HCT116 (cell line): ENCODE results near the gene CRB1. TPM values are rescaled to one million over a fixed set of nuclear protein-coding genes. Genes with fewer than 3 reads are reported as not detected.

Experiments
- ATAC-seq: fragments of 200-7000 bp; cut with Tn5 transposase; 2 replicates; pipeline ENCODE4 v1.9.1; 2020; ENCODE audit warnings: mild to moderate bottlenecking, moderate library complexity
- BruUV-seq: library from RNA; stranded (reverse); fragments of 400-500 nt; replicated peaks from 2 replicates; lab custom pipeline; 2021; lab: Mats Ljungman, UMichigan
- CTCF ChIA-PET: fragments of 300-600 bp; sonication (Branson Sonifier 250); formaldehyde crosslinking; loops from one replicate; lab custom pipeline; 2021; ENCODE audit warnings: antibody characterized with exemption; lab: Charles Lee
- POLR2A ChIA-PET: fragments of 300-600, 350-600 bp; sonication (Branson Sonifier 250); formaldehyde crosslinking; loops from one replicate; lab custom pipeline; 2021; ENCODE audit warnings: antibody characterized with exemption; lab: Charles Lee
- RAD21 ChIA-PET, 2 experiments: fragments of 300-600 bp; sonication (Branson Sonifier 250); formaldehyde crosslinking; loops; one replicate each; lab custom pipeline; 2023; ENCODE audit warnings: low total read pairs in 2 of 2; ENCODE audit not compliant: uncharacterized antibody in 2 of 2, unreplicated experiment in 2 of 2, low non-redundant PET in 1 of 2; lab: Charles Lee
- DNase-seq: peaks from one replicate; pipeline ENCODE4 v3.0.0-alpha.2; 2010; ENCODE audit warnings: low read depth, low spot score
- H2AFZ ChIP-seq: fragments of 200-600 bp; shearing (Covaris generic), sonication (generic); 2 replicates; pipeline ENCODE4 v1.6.1; 2017; ENCODE audit warnings: low read depth, mixed run types, mixed read lengths, antibody characterized with exemption, low read length; ENCODE audit not compliant: poor library complexity, severe bottlenecking
- H3K27ac ChIP-seq: 2 replicates; pipeline ENCODE4 v1.5.1; 2012; ENCODE audit warnings: low read depth, low read length
- H3K27me3 ChIP-seq: fragments of 200-600 bp; sonication (generic); 2 replicates; pipeline ENCODE4 v1.6.1; 2016; ENCODE audit warnings: mixed run types, low read length, mixed read lengths; ENCODE audit not compliant: insufficient read depth
- H3K36me3 ChIP-seq, 2 experiments: fragments of 200-500 bp in 1 of 2; fragments of 200-600 bp in 1 of 2; sonication (Bioruptor generic) in 1 of 2; sonication (generic) in 1 of 2; 2 replicates each; pipeline versions ENCODE4 v1.5.1 to v1.6.1; 2014 to 2016; ENCODE audit warnings: low read length in 2 of 2, inconsistent platforms in 1 of 2, mixed read lengths in 1 of 2, mixed run types in 1 of 2; ENCODE audit not compliant: insufficient read depth in 2 of 2, control insufficient read depth in 1 of 2
- H3K4me1 ChIP-seq, 2 experiments: fragments of 200-600 bp in 1 of 2; sonication (generic) in 1 of 2; 2 replicates each; pipeline versions ENCODE4 v1.5.1 to v1.6.1; 2012 to 2017; ENCODE audit warnings: low read length in 2 of 2, inconsistent platforms in 1 of 2, mild to moderate bottlenecking in 1 of 2, mixed read lengths in 1 of 2, mixed run types in 1 of 2, moderate library complexity in 1 of 2; ENCODE audit not compliant: insufficient read depth in 2 of 2, control insufficient read depth in 1 of 2
- H3K4me2 ChIP-seq: fragments of 200-600 bp; sonication (generic); 2 replicates; pipeline ENCODE4 v1.6.1; 2017; ENCODE audit warnings: mixed run types, low read length, mixed read lengths
- H3K4me3 ChIP-seq, 2 experiments: fragments of 200-600 bp in 1 of 2; sonication (generic) in 1 of 2; replicated peaks in 1 of 2; 2 replicates each; pipeline ENCODE4 v1.5.1; 2011 to 2016; ENCODE audit warnings: low read length in 2 of 2, control low read depth in 1 of 2, low read depth in 1 of 2, mild to moderate bottlenecking in 1 of 2, mixed read lengths in 1 of 2, mixed run types in 1 of 2
- H3K79me2 ChIP-seq: fragments of 200-600 bp; sonication (generic); 2 replicates; pipeline ENCODE4 v1.6.1; 2017; ENCODE audit warnings: mild to moderate bottlenecking, mixed run types, low read length, moderate library complexity, mixed read lengths; ENCODE audit not compliant: insufficient read depth
- H3K9ac ChIP-seq: fragments of 200-600 bp; sonication (generic); 2 replicates; pipeline ENCODE4 v1.6.1; 2016; ENCODE audit warnings: low read length, mixed read lengths
- H3K9me2 ChIP-seq: fragments of 200-600 bp; sonication (generic), shearing (Covaris generic); 2 replicates; pipeline ENCODE4 v1.6.1; 2017; ENCODE audit warnings: mixed run types, mild to moderate bottlenecking, moderate library complexity; ENCODE audit not compliant: insufficient read depth
- H3K9me3 ChIP-seq, 2 experiments: fragments of 200-500 bp in 1 of 2; fragments of 200-600 bp in 1 of 2; sonication (Bioruptor generic) in 1 of 2; sonication (generic) in 1 of 2; 2 replicates each; pipeline ENCODE4 v1.6.1; 2014 to 2017; ENCODE audit warnings: low read length in 2 of 2, mixed read lengths in 2 of 2, inconsistent platforms in 1 of 2, low read depth in 1 of 2, mild to moderate bottlenecking in 1 of 2, mixed run types in 1 of 2, moderate library complexity in 1 of 2; ENCODE audit not compliant: control insufficient read depth in 1 of 2, insufficient read depth in 1 of 2
- H4K20me1 ChIP-seq: fragments of 200-600 bp; sonication (generic), shearing (Covaris generic); 2 replicates; pipeline ENCODE4 v1.6.1; 2017; ENCODE audit warnings: mixed run types, mild to moderate bottlenecking, moderate library complexity; ENCODE audit not compliant: insufficient read depth
- CEBPB ChIP-seq: IDR thresholded peaks from 2 replicates; pipeline ENCODE4 v1.6.1; 2012; ENCODE audit warnings: low read depth
- ELF1 ChIP-seq: IDR thresholded peaks from 2 replicates; pipeline ENCODE4 v1.6.1; 2012; ENCODE audit warnings: low read depth, borderline replicate concordance
- EZH2 ChIP-seq: fragments of 200-600 bp; sonication (generic); IDR thresholded peaks from 2 replicates; pipeline ENCODE4 v1.6.1; 2017; ENCODE audit warnings: antibody characterized with exemption, mixed run types
- POLR2A ChIP-seq: IDR thresholded peaks from 2 replicates; pipeline ENCODE4 v1.7.0; 2011; ENCODE audit warnings: borderline replicate concordance; ENCODE audit not compliant: insufficient read depth, insufficient read length; ENCODE audit errors: extremely low read depth
- POLR2AphosphoS5 ChIP-seq: IDR thresholded peaks from 2 replicates; pipeline ENCODE4 v1.6.1; 2011; ENCODE audit warnings: mild to moderate bottlenecking, low read depth, low read length, moderate library complexity
- RAD21 ChIP-seq: IDR thresholded peaks from 2 replicates; pipeline ENCODE4 v1.6.1; 2012; ENCODE audit warnings: low read depth, mild to moderate bottlenecking
- SIN3A ChIP-seq: IDR thresholded peaks from 2 replicates; pipeline ENCODE4 v1.6.1; 2012; ENCODE audit warnings: low read depth
- intact Hi-C: fragments of 100-400 bp; cut with micrococcal nuclease; formaldehyde crosslinking; loops from 2 replicates; pipeline ENCODE4 v1.10.0; 2022
- total RNA-seq: library from RNA; stranded (reverse); gene quantifications from one replicate; pipeline ENCODE4 v1.2.1, GENCODE V29; 2021; ENCODE audit not compliant: unreplicated experiment
- TF ChIP-seq, protein P1 (sequence below): IDR thresholded peaks from 2 replicates; pipeline ENCODE4 v1.6.1; 2012
- TF ChIP-seq, protein P2 (sequence below): IDR thresholded peaks from 2 replicates; pipeline ENCODE4 v1.6.1; 2012; ENCODE audit warnings: low read depth
- TF ChIP-seq, protein P3 (sequence below): IDR thresholded peaks from 2 replicates; pipeline ENCODE4 v1.6.1; 2012

CRB1 gene
- total RNA-seq, 1 experiment from 2014 or later, result 0.07 TPM

DNA sequence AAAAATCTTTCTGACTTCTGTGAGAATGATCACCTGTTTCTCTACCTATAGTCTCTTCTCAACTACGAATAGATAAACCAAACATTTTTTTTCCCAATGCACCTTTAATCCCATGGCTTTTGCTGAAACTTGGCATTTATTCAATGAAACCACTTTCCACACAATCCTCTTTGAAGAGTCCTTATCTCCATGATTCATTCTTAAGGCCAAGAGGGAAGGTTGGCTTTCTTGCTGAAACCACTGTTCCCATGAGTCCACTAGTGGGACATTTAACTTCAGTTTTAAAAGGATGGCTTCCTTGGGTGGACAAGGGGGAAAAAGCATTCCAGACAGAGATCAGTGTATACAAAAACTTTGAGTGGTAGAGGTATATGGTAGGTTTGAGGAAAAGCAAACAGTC is 73.6 kb downstream of the CRB1 start:
- H4K20me1 ChIP-seq, result no peaks in the 10 kb centered on the region
- ATAC-seq (no peak), DNase-seq (no peak)
- H3K4me3 ChIP-seq, result no peak overlapping the region
- ChIA-PET RAD21 (no interaction called here), POLR2A (no interaction called here), CTCF (interaction anchor here (3.7 kb wide), 1 partner anchor 16 kb away, joined by 18 read pairs; no protein-coding TSS in a partner anchor)
- H3K4me1 ChIP-seq, result no peaks in the 10 kb centered on the region
- H3K9ac ChIP-seq, result no peak overlapping the region
- H2AFZ ChIP-seq, result no peak overlapping the region
- H3K27me3 ChIP-seq, result no peaks in the 10 kb centered on the region
- intact Hi-C loops, result no loop called here
- no peaks in the 10 kb centered on the region for H3K9me2 ChIP-seq
- no peak overlapping the region for H3K4me2 ChIP-seq
- no peaks in the 10 kb centered on the region for H3K79me2 ChIP-seq
- no TSS peak for BruUV-seq
- no peak for TF ChIP-seq ELF1
- no peak for TF ChIP-seq RAD21
- no peak for TF ChIP-seq POLR2AphosphoS5
- TF ChIP-seq POLR2A, result no peak
- TF ChIP-seq, protein P1, sequence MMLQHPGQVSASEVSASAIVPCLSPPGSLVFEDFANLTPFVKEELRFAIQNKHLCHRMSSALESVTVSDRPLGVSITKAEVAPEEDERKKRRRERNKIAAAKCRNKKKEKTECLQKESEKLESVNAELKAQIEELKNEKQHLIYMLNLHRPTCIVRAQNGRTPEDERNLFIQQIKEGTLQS, result no peak
- TF ChIP-seq, protein P2, sequence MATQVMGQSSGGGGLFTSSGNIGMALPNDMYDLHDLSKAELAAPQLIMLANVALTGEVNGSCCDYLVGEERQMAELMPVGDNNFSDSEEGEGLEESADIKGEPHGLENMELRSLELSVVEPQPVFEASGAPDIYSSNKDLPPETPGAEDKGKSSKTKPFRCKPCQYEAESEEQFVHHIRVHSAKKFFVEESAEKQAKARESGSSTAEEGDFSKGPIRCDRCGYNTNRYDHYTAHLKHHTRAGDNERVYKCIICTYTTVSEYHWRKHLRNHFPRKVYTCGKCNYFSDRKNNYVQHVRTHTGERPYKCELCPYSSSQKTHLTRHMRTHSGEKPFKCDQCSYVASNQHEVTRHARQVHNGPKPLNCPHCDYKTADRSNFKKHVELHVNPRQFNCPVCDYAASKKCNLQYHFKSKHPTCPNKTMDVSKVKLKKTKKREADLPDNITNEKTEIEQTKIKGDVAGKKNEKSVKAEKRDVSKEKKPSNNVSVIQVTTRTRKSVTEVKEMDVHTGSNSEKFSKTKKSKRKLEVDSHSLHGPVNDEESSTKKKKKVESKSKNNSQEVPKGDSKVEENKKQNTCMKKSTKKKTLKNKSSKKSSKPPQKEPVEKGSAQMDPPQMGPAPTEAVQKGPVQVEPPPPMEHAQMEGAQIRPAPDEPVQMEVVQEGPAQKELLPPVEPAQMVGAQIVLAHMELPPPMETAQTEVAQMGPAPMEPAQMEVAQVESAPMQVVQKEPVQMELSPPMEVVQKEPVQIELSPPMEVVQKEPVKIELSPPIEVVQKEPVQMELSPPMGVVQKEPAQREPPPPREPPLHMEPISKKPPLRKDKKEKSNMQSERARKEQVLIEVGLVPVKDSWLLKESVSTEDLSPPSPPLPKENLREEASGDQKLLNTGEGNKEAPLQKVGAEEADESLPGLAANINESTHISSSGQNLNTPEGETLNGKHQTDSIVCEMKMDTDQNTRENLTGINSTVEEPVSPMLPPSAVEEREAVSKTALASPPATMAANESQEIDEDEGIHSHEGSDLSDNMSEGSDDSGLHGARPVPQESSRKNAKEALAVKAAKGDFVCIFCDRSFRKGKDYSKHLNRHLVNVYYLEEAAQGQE, result no peak
- no peak for TF ChIP-seq SIN3A
- TF ChIP-seq CEBPB, result no peak
- TF ChIP-seq EZH2, result no peak
- TF ChIP-seq, protein P3, sequence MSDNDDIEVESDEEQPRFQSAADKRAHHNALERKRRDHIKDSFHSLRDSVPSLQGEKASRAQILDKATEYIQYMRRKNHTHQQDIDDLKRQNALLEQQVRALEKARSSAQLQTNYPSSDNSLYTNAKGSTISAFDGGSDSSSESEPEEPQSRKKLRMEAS, result no peak
- H3K36me3 ChIP-seq, result no peaks in the 10 kb centered on the region
- H3K9me3 ChIP-seq, result no peaks in the 10 kb centered on the region
- H3K27ac ChIP-seq, result no peak overlapping the region
